ENCODE data around the gene OR52W1.

OR52W1 gene

DNA sequence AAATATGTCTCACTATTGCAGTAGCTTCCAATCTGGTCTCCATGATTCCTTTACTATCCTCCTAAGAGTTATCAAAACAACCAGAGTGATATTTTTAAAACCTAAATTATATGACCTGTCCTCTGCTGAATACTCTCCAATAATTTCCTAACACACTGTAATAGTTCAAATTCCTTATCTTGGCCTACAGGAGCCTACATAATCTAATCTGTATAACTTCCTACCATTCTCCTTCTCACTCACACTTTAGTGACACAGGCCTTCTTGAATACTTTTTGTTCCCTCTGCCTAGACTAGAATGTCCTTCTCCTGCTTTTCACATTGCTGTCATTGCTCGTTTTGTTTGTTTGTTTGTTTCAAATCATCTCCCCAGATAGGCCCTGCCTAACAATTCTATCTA is 26.0 kb downstream of the OR52W1 start:
- ATAC-seq (ENCODE audit: insufficient read depth, low read depth) = no peak
- H3K4me2 ChIP-seq (ENCODE audit: insufficient read depth, low read length) = no peak overlapping the region

DNA sequence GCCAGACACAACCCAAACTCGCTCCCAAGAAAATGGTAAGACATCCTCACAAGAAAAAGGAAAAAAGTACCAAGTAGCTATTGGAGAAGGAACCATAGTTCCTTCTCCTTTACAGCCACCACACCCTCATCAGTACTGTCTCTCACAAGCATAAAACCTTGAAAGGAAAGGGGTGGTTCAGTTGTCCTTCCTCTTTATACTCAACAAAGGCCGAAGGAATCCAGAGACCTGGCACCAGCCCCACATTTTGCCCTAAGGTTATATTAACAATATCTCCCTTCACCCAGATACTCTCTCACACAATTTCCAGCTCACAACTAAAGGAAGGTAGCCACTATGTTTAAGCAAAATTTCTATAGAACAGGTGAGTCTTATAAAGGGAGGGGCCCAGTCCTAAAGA is 26.9 kb downstream of the OR52W1 start:
- no peak for TF ChIP-seq EZH2 (IDR thresholded peaks at IDR 0.05; ENCODE audit: borderline replicate concordance, low read depth, low read length, severe bottlenecking)
- TF ChIP-seq, protein P1, sequence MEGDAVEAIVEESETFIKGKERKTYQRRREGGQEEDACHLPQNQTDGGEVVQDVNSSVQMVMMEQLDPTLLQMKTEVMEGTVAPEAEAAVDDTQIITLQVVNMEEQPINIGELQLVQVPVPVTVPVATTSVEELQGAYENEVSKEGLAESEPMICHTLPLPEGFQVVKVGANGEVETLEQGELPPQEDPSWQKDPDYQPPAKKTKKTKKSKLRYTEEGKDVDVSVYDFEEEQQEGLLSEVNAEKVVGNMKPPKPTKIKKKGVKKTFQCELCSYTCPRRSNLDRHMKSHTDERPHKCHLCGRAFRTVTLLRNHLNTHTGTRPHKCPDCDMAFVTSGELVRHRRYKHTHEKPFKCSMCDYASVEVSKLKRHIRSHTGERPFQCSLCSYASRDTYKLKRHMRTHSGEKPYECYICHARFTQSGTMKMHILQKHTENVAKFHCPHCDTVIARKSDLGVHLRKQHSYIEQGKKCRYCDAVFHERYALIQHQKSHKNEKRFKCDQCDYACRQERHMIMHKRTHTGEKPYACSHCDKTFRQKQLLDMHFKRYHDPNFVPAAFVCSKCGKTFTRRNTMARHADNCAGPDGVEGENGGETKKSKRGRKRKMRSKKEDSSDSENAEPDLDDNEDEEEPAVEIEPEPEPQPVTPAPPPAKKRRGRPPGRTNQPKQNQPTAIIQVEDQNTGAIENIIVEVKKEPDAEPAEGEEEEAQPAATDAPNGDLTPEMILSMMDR (IDR thresholded peaks at IDR 0.05; ENCODE audit: borderline replicate concordance, extremely low read depth, low read length, poor library complexity, severe bottlenecking) = no peak
- Histone ChIP-seq H3K79me2 (ENCODE audit: insufficient read depth, low read length) (peaks cover 37% of the 10 kb centered on the region), H3K27me3 (ENCODE audit: insufficient read depth, low read length, poor library complexity) (no peaks in the 10 kb centered on the region), H2AFZ (ENCODE audit: low read depth, low read length) (no peak overlapping the region), H4K20me1 (ENCODE audit: insufficient read depth, low read length) (peaks cover 35% of the 10 kb centered on the region; the same call in 1 of the 2 replicates), H3K4me3 (ENCODE audit: low read depth in 1 of 2, low read length in 2 of 2) (no peak overlapping the region), H3K27ac (ENCODE audit: low read length) (no peak overlapping the region), H3K9me3 (ENCODE audit: insufficient read depth, low read length, severe bottlenecking) (no peaks in the 10 kb centered on the region), H3K4me2 (ENCODE audit: insufficient read depth, low read length) (no peak overlapping the region), H3K36me3 (ENCODE audit: insufficient read depth, low read length) (peaks cover 33% of the 10 kb centered on the region), H3K9ac (ENCODE audit: low read depth, low read length) (no peak overlapping the region), H3K4me1 (ENCODE audit: insufficient read depth, low read length) (no peaks in the 10 kb centered on the region)
- DNase-seq (no peak), ATAC-seq (ENCODE audit: insufficient read depth, low read depth) (no peak)

More for the DNA sequence above, 26.0 kb downstream of the OR52W1 start:
- no peak overlapping the region for H3K27ac ChIP-seq (ENCODE audit: low read length)
- H3K36me3 ChIP-seq (ENCODE audit: insufficient read depth, low read length) = peaks cover 41% of the 10 kb centered on the region
- no peaks in the 10 kb centered on the region for H3K27me3 ChIP-seq (ENCODE audit: insufficient read depth, low read length, poor library complexity)
- no peak overlapping the region for H3K4me3 ChIP-seq (ENCODE audit: low read depth in 1 of 2, low read length in 2 of 2)
- H3K9me3 ChIP-seq (ENCODE audit: insufficient read depth, low read length, severe bottlenecking) = no peaks in the 10 kb centered on the region
- H3K9ac ChIP-seq (ENCODE audit: low read depth, low read length) = no peak overlapping the region
- no peaks in the 10 kb centered on the region for H3K4me1 ChIP-seq (ENCODE audit: insufficient read depth, low read length)
- H2AFZ ChIP-seq (ENCODE audit: low read depth, low read length) = no peak overlapping the region
- H3K79me2 ChIP-seq (ENCODE audit: insufficient read depth, low read length) = peaks cover 29% of the 10 kb centered on the region
- TF ChIP-seq, protein P1 (IDR thresholded peaks at IDR 0.05; ENCODE audit: borderline replicate concordance, extremely low read depth, low read length, poor library complexity, severe bottlenecking) = no peak
- no peak for TF ChIP-seq EZH2 (IDR thresholded peaks at IDR 0.05; ENCODE audit: borderline replicate concordance, low read depth, low read length, severe bottlenecking)
- peaks cover 34% of the 10 kb centered on the region; the same call in 1 of the 2 replicates for H4K20me1 ChIP-seq (ENCODE audit: insufficient read depth, low read length)
- DNase-seq = no peak

DNA sequence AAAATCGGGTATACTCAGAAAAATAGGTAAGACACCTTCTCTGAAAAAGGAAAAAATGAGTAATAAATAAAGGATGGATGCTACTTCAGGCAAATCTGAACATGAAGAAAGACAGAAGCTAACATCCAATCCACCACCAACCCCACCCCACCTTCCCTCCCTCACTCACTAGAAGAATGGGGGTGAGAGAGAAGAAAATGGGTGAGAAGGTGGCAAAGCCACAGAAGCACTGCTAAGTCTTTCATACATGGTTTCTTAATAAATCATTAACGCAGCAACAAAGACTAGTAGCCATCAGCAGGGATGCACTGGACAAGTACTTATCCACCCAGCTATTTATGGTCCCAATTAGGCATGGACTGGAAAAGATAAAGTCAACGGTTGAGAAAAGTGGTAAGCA is 29.5 kb downstream of the OR52W1 start:
- Histone ChIP-seq H3K27me3 (ENCODE audit: insufficient read depth, low read length, poor library complexity) (no peaks in the 10 kb centered on the region), H3K9ac (ENCODE audit: low read depth, low read length) (no peak overlapping the region), H3K27ac (ENCODE audit: low read length) (no peak overlapping the region), H3K4me3 (ENCODE audit: low read depth in 1 of 2, low read length in 2 of 2) (no peak overlapping the region), H3K36me3 (ENCODE audit: insufficient read depth, low read length) (peaks cover 11% of the 10 kb centered on the region), H3K79me2 (ENCODE audit: insufficient read depth, low read length) (peaks cover 62% of the 10 kb centered on the region), H3K4me2 (ENCODE audit: insufficient read depth, low read length) (no peak overlapping the region), H3K4me1 (ENCODE audit: insufficient read depth, low read length) (peaks cover 9% of the 10 kb centered on the region), H2AFZ (ENCODE audit: low read depth, low read length) (no peak overlapping the region), H4K20me1 (ENCODE audit: insufficient read depth, low read length) (peaks cover 40% of the 10 kb centered on the region; the same call in 1 of the 2 replicates), H3K9me3 (ENCODE audit: insufficient read depth, low read length, severe bottlenecking) (no peaks in the 10 kb centered on the region)
- DNase-seq (no peak), ATAC-seq (ENCODE audit: insufficient read depth, low read depth) (no peak)
- TF ChIP-seq EZH2 (IDR thresholded peaks at IDR 0.05; ENCODE audit: borderline replicate concordance, low read depth, low read length, severe bottlenecking) = no peak
- TF ChIP-seq, protein P1 (IDR thresholded peaks at IDR 0.05; ENCODE audit: borderline replicate concordance, extremely low read depth, low read length, poor library complexity, severe bottlenecking) = no peak

DNA sequence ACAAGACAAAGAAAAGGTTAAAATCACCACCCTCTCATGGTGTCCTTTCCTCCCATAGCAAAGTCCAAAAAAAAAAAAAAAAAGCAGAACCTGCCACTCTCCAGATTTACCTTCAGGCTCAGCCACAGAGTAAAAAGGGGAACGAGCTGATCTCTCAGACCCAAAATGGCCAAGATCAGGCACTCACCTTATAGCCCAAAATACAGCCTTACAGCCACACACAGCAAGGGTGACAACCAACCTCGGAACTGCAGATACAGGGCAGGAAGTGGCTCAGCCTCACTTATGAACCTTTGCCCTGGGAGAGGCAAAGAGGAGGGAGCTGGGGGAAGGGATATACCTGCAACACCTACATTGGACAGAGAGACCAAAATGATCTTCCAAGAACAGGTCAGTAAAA is 30.9 kb downstream of the OR52W1 start:
- TF ChIP-seq EZH2 (IDR thresholded peaks at IDR 0.05; ENCODE audit: borderline replicate concordance, low read depth, low read length, severe bottlenecking) = no peak
- TF ChIP-seq, protein P1 (IDR thresholded peaks at IDR 0.05; ENCODE audit: borderline replicate concordance, extremely low read depth, low read length, poor library complexity, severe bottlenecking) = no peak
- DNase-seq (no peak), ATAC-seq (ENCODE audit: insufficient read depth, low read depth) (no peak)
- H2AFZ ChIP-seq (ENCODE audit: low read depth, low read length) = no peak overlapping the region
- H3K79me2 ChIP-seq (ENCODE audit: insufficient read depth, low read length) = peaks cover 71% of the 10 kb centered on the region
- H3K4me1 ChIP-seq (ENCODE audit: insufficient read depth, low read length) = peaks cover 15% of the 10 kb centered on the region
- no peaks in the 10 kb centered on the region for H3K27me3 ChIP-seq (ENCODE audit: insufficient read depth, low read length, poor library complexity)
- no peaks in the 10 kb centered on the region for H3K9me3 ChIP-seq (ENCODE audit: insufficient read depth, low read length, severe bottlenecking)
- no peak overlapping the region for H3K4me2 ChIP-seq (ENCODE audit: insufficient read depth, low read length)
- peaks cover 37% of the 10 kb centered on the region; the same call in 1 of the 2 replicates for H4K20me1 ChIP-seq (ENCODE audit: insufficient read depth, low read length)
- H3K9ac ChIP-seq (ENCODE audit: low read depth, low read length) = no peak overlapping the region
- no peak overlapping the region for H3K4me3 ChIP-seq (ENCODE audit: low read depth in 1 of 2, low read length in 2 of 2)
- H3K36me3 ChIP-seq (ENCODE audit: insufficient read depth, low read length) = no peaks in the 10 kb centered on the region; the same call in 1 of the 2 replicates
- no peak overlapping the region for H3K27ac ChIP-seq (ENCODE audit: low read length)
